Measurements from ENCODE around the gene BAIAP2.

Gene BAIAP2

DNA sequence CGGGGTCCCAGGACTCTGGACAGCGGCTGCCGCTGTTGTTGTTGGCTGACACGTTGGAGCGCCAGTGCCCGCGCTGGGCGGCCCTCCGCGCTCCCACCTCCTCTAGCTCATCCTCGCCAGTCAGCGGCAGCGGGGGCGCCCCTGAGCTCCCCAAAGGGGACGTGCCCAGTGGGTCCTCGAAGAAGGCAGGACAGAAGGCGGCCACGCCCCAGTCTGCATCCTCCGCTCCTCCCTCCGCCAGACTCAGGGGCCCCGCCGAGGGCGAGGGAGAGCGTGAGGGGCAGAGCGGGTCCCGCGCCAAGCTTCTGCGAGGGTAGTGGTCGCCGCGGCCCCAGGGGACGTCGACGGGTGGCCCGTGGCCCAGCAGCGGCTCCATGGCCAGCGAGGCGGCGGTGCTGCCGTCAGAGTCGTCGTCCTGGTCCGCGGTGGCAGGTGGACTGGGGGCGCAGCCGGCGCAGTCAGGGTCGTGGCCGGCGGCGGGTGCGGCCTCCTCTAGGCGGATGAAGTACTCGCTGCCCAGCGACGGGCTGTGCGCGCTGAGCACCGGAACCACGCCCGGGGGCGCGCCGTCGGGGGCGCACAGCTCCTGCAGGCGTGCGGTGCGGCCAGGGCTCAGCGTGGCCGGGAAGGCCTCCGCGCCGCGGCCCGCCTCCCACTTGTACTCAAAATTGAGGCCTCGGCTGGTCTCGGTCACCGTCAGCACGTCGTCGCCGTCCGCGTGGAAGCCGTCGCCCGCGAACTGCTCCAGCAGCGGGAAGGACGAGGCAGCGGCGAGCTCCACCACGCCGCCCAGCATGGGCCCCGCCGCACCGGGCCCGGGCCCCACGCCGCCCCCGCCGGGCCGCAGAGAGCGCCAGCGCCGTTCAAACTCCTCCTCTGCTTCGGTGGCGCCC lies 87.1 kb downstream of the BAIAP2 start:
- no peak for DNase-seq (ENCODE audit: low read depth in 2 of 3, low spot score in 1 of 3)

- DNase-seq (ENCODE audit: low read depth in 2 of 3, low spot score in 1 of 3) = no peak
Observed at GRCh38 chr17:81123052-81124048, 88.4 kb downstream of the BAIAP2 start.

GRCh38 chr17:81124377-81124776 lies 89.4 kb downstream of the BAIAP2 start:
- no peak for DNase-seq (ENCODE audit: low read depth in 2 of 3, low spot score in 1 of 3)

GRCh38 chr17:81125573-81126081 lies 90.7 kb downstream of the BAIAP2 start:
- no peak for DNase-seq (ENCODE audit: low read depth in 2 of 3, low spot score in 1 of 3)

- DNase-seq (ENCODE audit: low read depth in 2 of 3, low spot score in 1 of 3) = no peak
Observed at GRCh38 chr17:81126281-81127132, 91.6 kb downstream of the BAIAP2 start.

- DNase-seq (ENCODE audit: low read depth in 2 of 3, low spot score in 1 of 3) = no peak
Observed at GRCh38 chr17:81127133-81127455, 92.1 kb downstream of the BAIAP2 start.

DNA sequence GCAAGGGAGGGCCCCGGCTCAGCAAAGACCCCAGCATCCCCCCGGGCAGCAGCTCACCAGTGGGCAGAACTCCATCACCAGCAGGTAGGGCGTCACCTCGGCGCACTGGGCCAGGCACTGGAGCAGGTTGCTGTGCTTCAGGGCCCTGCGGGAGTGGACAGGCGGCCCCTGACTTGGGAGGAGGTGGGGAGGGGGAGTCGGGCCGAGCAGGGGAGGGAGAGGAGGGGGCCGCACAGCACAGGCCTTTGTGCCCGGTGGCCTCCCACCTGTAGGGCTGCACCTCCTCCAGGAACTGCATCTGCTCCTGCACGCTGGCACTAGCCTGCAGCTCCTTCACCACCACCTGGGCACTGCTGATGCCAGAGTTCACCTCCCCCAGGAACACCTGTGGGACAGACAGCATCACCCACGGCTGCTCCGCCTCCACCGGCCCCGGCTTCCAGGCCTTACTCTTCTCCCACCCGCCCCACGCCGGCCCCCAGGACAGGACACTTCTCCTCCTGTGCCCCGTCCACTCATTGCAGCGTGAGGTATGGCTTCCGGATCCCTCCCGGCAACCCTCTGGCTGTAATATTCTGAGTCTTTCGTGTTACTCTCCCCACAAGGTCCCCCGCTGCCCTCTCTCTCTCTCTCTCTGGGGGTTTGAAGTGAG lies 92.7 kb downstream of the BAIAP2 start:
- no peak for DNase-seq (ENCODE audit: low read depth in 2 of 3, low spot score in 1 of 3)

GRCh38 chr17:81128338-81128737 lies 93.4 kb downstream of the BAIAP2 start:
- DNase-seq (ENCODE audit: low read depth in 2 of 3, low spot score in 1 of 3) = no peak

DNA sequence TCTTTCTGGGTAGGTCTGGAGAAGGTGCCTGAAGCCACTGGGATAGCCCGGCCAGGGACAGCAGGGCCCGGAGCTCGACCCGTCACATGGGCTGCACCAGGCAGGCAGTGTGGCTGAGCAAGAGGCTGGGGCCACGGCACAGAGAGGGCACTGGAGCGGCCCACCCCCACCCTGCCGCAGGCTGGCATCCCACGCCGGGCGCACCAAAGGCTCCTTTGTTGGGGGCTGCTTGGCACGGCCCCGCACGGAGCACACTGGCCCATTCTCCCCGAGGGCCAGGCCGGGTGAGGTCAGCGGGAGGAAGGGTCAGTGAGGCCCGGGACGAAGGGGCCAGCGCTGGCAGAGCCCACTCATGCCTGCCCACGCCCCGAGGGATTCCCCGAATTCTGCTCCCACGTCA lies 93.8 kb downstream of the BAIAP2 start:
- DNase-seq (ENCODE audit: low read depth in 2 of 3, low spot score in 1 of 3) = no peak

DNA sequence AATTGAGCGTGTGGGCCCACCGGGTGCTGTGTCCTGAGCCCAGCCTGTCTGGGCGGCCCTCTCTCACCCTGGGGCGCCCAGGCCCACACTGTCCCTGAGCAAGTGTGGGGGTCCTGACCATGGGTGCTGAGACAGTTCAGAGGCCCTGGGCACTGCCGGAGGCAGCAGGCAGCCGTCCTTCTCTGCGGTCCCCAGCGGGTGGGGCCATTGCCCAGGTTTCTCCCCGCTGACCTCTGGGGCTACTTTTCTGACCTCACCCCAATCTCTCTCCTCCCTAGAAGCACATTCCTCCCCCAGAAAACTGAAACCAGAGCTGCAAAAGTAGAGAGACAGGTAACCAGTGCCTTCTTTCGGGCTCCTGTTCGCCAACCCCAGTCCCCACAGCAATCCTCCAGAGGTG lies 94.3 kb downstream of the BAIAP2 start:
- DNase-seq (ENCODE audit: low read depth in 2 of 3, low spot score in 1 of 3) = no peak

DNA sequence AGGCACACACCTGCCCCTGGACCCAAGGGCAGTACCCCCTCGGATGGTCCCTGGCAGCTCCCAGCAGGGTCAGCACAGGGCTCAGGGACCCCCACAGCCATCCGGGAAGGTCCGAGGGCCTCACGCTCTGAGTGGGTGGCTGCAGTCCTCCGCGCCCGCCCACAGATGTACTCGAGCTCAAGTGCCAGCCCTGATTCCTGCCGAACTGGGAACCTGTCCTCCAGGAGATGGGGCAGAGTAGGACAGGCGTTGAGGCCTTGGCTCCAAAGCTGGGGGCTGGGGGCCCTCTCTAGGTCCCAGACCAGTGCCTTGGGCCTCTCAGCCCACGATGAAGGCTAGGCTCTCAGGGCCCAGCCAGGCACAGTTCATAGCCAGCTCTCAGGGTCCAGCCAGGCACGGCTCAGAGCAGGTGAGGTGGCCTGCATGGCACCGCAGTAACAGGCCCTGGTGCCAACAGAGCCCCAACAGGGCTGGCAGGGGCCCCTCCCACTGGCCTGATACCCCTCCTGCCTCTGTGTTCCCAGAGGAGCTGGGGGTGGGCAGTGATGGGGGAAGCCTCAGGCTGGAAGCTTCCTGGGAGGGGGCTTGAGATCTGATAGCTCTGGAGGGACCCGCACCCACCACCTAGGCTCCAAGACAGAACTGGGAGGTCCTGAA lies 94.9 kb downstream of the BAIAP2 start:
- DNase-seq (ENCODE audit: low read depth in 2 of 3, low spot score in 1 of 3) = no peak

GRCh38 chr17:81130385-81131361 lies 95.7 kb downstream of the BAIAP2 start:
- DNase-seq (ENCODE audit: low read depth in 2 of 3, low spot score in 1 of 3) = no peak

GRCh38 chr17:81131486-81132196 lies 96.7 kb downstream of the BAIAP2 start:
- no peak for DNase-seq (ENCODE audit: low read depth in 2 of 3, low spot score in 1 of 3)

DNA sequence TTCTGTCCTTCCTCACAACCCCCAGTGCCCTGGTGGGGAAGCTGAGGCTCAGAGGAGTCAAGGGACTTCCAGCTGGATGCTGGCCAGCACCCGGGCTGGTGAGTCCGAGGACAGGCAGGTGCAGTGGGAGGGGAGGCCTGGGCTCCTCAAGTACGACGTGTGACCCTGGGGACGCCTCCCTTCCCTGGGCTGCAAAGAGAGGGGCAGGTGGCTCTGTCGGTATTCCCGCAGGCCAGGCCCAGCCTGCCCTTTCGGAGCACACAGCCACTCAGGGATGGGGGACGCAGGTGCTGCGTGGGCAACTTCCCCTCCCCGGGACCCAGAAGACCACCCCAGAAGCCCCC lies 97.2 kb downstream of the BAIAP2 start:
- DNase-seq (ENCODE audit: low read depth in 2 of 3, low spot score in 1 of 3) = no peak

- no peak for DNase-seq (ENCODE audit: low read depth in 2 of 3, low spot score in 1 of 3)
Observed at GRCh38 chr17:81132770-81133723, 98.1 kb downstream of the BAIAP2 start.

- DNase-seq (ENCODE audit: low read depth in 2 of 3, low spot score in 1 of 3) = no peak
Observed at GRCh38 chr17:81134064-81134781, 99.3 kb downstream of the BAIAP2 start.

Data from stimulated activated CD4-positive, alpha-beta T cell treated with anti-CD3 and anti-CD28 coated beads, Interleukin-12 subunit alpha, Interleukin-12 subunit beta, amount 100 ng/mL, for 48 hours (primary cell).